H1 (cell line): Measurements from ENCODE around the gene PRCP. TPM values are rescaled to one million over a fixed set of nuclear protein-coding genes. Genes with fewer than 3 reads are reported as not detected.

Experiments used
- BACH1 ChIP-seq: IDR thresholded peaks from 2 replicates; pipeline ENCODE4 v1.6.1; 2012; ENCODE audit warnings: low read length, improper control_type of control experiment
- FOSL1 ChIP-seq: IDR thresholded peaks from 2 replicates; pipeline ENCODE4 v1.6.1; 2011; ENCODE audit warnings: mild to moderate bottlenecking, low read depth, low read length, moderate library complexity; ENCODE audit not compliant: insufficient read depth
- HDAC2 ChIP-seq, 2 experiments: fragments of 300-600 bp in 1 of 2; sonication (generic) in 1 of 2; IDR thresholded peaks; 2 replicates each; pipeline ENCODE4 v1.6.1; 2011 to 2012; ENCODE audit warnings: low read depth in 2 of 2, low read length in 2 of 2, mild to moderate bottlenecking in 2 of 2, moderate library complexity in 2 of 2, borderline replicate concordance in 1 of 2, inconsistent platforms in 1 of 2
- KDM4A ChIP-seq: IDR thresholded peaks from one replicate; pipeline ENCODE4 v1.7.1; 2012; ENCODE audit warnings: low read depth, mild to moderate bottlenecking, moderate library complexity, low read length, inconsistent platforms; ENCODE audit not compliant: severe bottlenecking
- TAF1 ChIP-seq: IDR thresholded peaks from 2 replicates; pipeline ENCODE4 v1.6.1; 2011; ENCODE audit warnings: mild to moderate bottlenecking, low read depth, low read length
- TEAD4 ChIP-seq: IDR thresholded peaks from 2 replicates; pipeline ENCODE4 v1.6.1; 2012; ENCODE audit warnings: low read depth, low read length, inconsistent platforms, mixed read lengths
- YY1 ChIP-seq: IDR thresholded peaks from 2 replicates; pipeline ENCODE4 v1.6.1; 2011; ENCODE audit warnings: low read depth, mild to moderate bottlenecking, low read length
- polyA plus RNA-seq, 7 experiments: library from polyadenylated mRNA; depleted of rRNA in 3 of 7; stranded (reverse) in 5 of 7; unstranded in 2 of 7; fragments of >200 nt in 5 of 7; fragments of 200-250 nt in 2 of 7; gene quantifications; 1 replicate in 5 of 7; 2 replicates in 1 of 7; 4 replicates in 1 of 7; pipeline versions ENCODE4 v1.2.1 to v1.2.3, GENCODE V29; 2011 to 2013; ENCODE audit warnings: missing spikeins in 2 of 7, mixed read lengths in 2 of 7
- total RNA-seq: library from RNA; stranded (reverse); fragmentation: NEBNext Ultra II Directional; extraction: Animal tissue kit (Norgen Biotek cat#: 25700); gene quantifications from 2 replicates; pipeline ENCODE4 v1.2.1, GENCODE V29; 2021
- TF ChIP-seq, protein P1 (sequence below): fragments of 300-600 bp; sonication (generic); IDR thresholded peaks from 2 replicates; pipeline ENCODE4 v1.7.1; 2012; ENCODE audit warnings: low read length, moderate library complexity, mild to moderate bottlenecking, inconsistent platforms; ENCODE audit not compliant: insufficient replicate concordance
- TF ChIP-seq, protein P2 (sequence below), 3 experiments: IDR thresholded peaks; 1 replicate in 2 of 3; 2 replicates in 1 of 3; pipeline versions ENCODE4 v1.5.1 to v1.6.1; 2011; ENCODE audit warnings: low read length in 3 of 3, mild to moderate bottlenecking in 3 of 3, inconsistent platforms in 2 of 3, low read depth in 1 of 3, moderate library complexity in 1 of 3; ENCODE audit not compliant: insufficient read depth in 1 of 3; ENCODE audit errors: control extremely low read depth in 1 of 3

The PRCP gene
- total and polyA plus RNA-seq, 2 of the 8 experiments (the other 6 are each of a cell fraction or from before 2014, with no cell fraction given), result 63.8 to 84.4 TPM

DNA sequence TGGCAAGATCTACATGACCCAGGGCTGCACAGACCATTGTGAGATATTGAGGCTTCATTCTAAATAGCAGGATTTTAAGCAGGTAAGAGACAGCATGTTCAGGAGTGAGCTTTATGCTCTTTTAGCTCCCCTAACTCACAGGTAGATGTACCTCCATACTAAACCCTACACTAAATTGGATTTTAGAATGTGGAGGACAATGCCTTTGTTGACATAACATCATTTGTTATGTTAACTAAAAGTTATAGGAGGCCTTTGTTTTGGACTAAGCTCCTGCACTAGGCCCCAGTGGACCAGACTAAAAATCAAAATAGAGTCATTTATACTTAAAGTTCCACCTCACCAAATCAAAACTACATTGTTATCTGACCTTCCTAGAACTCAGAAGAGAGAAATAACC is 8.1 kb upstream of the PRCP start (continued):
- TF ChIP-seq, protein P1, sequence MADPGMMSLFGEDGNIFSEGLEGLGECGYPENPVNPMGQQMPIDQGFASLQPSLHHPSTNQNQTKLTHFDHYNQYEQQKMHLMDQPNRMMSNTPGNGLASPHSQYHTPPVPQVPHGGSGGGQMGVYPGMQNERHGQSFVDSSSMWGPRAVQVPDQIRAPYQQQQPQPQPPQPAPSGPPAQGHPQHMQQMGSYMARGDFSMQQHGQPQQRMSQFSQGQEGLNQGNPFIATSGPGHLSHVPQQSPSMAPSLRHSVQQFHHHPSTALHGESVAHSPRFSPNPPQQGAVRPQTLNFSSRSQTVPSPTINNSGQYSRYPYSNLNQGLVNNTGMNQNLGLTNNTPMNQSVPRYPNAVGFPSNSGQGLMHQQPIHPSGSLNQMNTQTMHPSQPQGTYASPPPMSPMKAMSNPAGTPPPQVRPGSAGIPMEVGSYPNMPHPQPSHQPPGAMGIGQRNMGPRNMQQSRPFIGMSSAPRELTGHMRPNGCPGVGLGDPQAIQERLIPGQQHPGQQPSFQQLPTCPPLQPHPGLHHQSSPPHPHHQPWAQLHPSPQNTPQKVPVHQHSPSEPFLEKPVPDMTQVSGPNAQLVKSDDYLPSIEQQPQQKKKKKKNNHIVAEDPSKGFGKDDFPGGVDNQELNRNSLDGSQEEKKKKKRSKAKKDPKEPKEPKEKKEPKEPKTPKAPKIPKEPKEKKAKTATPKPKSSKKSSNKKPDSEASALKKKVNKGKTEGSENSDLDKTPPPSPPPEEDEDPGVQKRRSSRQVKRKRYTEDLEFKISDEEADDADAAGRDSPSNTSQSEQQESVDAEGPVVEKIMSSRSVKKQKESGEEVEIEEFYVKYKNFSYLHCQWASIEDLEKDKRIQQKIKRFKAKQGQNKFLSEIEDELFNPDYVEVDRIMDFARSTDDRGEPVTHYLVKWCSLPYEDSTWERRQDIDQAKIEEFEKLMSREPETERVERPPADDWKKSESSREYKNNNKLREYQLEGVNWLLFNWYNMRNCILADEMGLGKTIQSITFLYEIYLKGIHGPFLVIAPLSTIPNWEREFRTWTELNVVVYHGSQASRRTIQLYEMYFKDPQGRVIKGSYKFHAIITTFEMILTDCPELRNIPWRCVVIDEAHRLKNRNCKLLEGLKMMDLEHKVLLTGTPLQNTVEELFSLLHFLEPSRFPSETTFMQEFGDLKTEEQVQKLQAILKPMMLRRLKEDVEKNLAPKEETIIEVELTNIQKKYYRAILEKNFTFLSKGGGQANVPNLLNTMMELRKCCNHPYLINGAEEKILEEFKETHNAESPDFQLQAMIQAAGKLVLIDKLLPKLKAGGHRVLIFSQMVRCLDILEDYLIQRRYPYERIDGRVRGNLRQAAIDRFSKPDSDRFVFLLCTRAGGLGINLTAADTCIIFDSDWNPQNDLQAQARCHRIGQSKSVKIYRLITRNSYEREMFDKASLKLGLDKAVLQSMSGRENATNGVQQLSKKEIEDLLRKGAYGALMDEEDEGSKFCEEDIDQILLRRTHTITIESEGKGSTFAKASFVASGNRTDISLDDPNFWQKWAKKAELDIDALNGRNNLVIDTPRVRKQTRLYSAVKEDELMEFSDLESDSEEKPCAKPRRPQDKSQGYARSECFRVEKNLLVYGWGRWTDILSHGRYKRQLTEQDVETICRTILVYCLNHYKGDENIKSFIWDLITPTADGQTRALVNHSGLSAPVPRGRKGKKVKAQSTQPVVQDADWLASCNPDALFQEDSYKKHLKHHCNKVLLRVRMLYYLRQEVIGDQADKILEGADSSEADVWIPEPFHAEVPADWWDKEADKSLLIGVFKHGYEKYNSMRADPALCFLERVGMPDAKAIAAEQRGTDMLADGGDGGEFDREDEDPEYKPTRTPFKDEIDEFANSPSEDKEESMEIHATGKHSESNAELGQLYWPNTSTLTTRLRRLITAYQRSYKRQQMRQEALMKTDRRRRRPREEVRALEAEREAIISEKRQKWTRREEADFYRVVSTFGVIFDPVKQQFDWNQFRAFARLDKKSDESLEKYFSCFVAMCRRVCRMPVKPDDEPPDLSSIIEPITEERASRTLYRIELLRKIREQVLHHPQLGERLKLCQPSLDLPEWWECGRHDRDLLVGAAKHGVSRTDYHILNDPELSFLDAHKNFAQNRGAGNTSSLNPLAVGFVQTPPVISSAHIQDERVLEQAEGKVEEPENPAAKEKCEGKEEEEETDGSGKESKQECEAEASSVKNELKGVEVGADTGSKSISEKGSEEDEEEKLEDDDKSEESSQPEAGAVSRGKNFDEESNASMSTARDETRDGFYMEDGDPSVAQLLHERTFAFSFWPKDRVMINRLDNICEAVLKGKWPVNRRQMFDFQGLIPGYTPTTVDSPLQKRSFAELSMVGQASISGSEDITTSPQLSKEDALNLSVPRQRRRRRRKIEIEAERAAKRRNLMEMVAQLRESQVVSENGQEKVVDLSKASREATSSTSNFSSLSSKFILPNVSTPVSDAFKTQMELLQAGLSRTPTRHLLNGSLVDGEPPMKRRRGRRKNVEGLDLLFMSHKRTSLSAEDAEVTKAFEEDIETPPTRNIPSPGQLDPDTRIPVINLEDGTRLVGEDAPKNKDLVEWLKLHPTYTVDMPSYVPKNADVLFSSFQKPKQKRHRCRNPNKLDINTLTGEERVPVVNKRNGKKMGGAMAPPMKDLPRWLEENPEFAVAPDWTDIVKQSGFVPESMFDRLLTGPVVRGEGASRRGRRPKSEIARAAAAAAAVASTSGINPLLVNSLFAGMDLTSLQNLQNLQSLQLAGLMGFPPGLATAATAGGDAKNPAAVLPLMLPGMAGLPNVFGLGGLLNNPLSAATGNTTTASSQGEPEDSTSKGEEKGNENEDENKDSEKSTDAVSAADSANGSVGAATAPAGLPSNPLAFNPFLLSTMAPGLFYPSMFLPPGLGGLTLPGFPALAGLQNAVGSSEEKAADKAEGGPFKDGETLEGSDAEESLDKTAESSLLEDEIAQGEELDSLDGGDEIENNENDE, result no peak
- TF ChIP-seq KDM4A (no peak), TAF1 (no peak), YY1 (no peak), HDAC2 (IDR thresholded peaks at IDR 0.05; ENCODE audit: borderline replicate concordance in 1 of 2, low read depth in 2 of 2, low read length in 2 of 2) (no peak), BACH1 (no peak), FOSL1 (no peak), TEAD4 (no peak)
- TF ChIP-seq, protein P2, sequence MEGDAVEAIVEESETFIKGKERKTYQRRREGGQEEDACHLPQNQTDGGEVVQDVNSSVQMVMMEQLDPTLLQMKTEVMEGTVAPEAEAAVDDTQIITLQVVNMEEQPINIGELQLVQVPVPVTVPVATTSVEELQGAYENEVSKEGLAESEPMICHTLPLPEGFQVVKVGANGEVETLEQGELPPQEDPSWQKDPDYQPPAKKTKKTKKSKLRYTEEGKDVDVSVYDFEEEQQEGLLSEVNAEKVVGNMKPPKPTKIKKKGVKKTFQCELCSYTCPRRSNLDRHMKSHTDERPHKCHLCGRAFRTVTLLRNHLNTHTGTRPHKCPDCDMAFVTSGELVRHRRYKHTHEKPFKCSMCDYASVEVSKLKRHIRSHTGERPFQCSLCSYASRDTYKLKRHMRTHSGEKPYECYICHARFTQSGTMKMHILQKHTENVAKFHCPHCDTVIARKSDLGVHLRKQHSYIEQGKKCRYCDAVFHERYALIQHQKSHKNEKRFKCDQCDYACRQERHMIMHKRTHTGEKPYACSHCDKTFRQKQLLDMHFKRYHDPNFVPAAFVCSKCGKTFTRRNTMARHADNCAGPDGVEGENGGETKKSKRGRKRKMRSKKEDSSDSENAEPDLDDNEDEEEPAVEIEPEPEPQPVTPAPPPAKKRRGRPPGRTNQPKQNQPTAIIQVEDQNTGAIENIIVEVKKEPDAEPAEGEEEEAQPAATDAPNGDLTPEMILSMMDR (IDR thresholded peaks at IDR 0.05; ENCODE audit: control extremely low read depth in 1 of 3, insufficient read depth in 1 of 3, low read depth in 1 of 3, low read length in 3 of 3), result no peak
